Vagina (tissue), 2 donors: Measurements from ENCODE around the gene RAB17.

Experiments used
- CTCF ChIP-seq, 3 experiments: fragments of 450-650 bp in 2 of 3; fragments of 200-600 bp in 1 of 3; sonication (generic) in 1 of 3; IDR thresholded peaks; one replicate each; pipeline ENCODE4 v1.5.1; 2017 to 2019; ENCODE audit warnings: antibody characterized with exemption in 3 of 3, mild to moderate bottlenecking in 2 of 3, moderate library complexity in 2 of 3
- POLR2A ChIP-seq, 2 donors: fragments of 450-650 bp; IDR thresholded peaks; one replicate each; pipeline ENCODE4 v1.6.1; 2017; ENCODE audit warnings: antibody characterized with exemption in 2 of 2, mild to moderate bottlenecking in 2 of 2, moderate library complexity in 2 of 2
- POLR2AphosphoS5 ChIP-seq, 2 donors: sonication (generic); formaldehyde crosslinking; IDR thresholded peaks; one replicate each; pipeline ENCODE4 v1.9.0; 2017; ENCODE audit warnings: antibody characterized with exemption in 2 of 2, mild to moderate bottlenecking in 2 of 2, low read depth in 1 of 2; ENCODE audit not compliant: insufficient read depth in 1 of 2

- no peak for TF ChIP-seq CTCF (IDR thresholded peaks at IDR 0.05)
- no peak for TF ChIP-seq POLR2A (IDR thresholded peaks at IDR 0.05)
- no peak for TF ChIP-seq POLR2AphosphoS5 (IDR thresholded peaks at IDR 0.05; ENCODE audit: insufficient read depth in 1 of 2, low read depth in 1 of 2)
Measured at GRCh38 chr2:237614151-237614720, 23.7 kb upstream of the RAB17 start.
